ENCODE data around the gene TMC5.
"Not testable (repeated sequence)": the region's sequence is repeated elsewhere in the genome, so short reads cannot be mapped to it uniquely, and the experiment has no call there.

TMC5 gene

GRCh38 chr16:19417640-19418039 is at the start of gene TMC5:
Gene TMC5, plus strand, starts transcription at chr16:19417883. Its CDS starts 22,156 bp downstream, at chr16:19440039.
- DNase-seq (ENCODE audit: low read depth) = no peak

DNA sequence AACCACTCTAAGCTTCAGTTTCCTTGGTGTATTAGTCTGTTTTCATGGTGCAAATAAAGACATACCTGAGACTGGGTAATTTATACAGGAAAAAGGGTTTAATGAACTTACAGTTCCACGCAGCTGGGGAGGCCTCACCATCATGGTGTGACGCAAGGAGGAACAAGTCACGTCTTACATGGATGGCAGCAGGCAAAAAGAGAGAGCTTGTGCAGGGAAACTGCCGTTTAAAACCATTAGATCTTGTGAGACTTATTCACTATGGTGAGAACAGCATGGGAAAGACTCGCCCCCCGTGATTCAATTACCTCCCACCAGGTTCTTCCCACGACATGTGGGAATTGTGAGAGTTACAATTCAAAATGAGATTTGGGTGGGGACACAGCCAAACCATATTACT is 45.1 kb upstream of the TMC5 start:
- DNase-seq (ENCODE audit: low read depth) = not testable (repeated sequence)

DNA sequence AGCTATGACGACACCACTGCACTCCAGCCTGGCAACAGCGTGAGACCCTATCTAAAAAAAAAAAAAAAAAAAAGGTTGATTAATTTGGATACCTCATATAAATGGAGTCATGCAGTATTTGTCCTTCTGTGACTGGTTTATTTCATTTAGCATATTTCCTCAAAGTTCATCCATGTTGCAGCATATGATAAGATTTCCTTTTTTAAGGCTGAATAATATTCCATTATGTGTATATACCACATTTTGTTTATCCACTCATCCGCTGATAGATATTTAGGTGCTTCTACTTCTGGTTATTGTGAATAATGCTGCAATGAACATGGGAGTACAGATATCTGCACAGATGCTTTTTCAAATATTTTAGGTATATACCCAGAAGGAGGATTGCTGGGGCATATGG is 43.3 kb upstream of the TMC5 start:
- DNase-seq (ENCODE audit: low read depth) = no peak

DNA sequence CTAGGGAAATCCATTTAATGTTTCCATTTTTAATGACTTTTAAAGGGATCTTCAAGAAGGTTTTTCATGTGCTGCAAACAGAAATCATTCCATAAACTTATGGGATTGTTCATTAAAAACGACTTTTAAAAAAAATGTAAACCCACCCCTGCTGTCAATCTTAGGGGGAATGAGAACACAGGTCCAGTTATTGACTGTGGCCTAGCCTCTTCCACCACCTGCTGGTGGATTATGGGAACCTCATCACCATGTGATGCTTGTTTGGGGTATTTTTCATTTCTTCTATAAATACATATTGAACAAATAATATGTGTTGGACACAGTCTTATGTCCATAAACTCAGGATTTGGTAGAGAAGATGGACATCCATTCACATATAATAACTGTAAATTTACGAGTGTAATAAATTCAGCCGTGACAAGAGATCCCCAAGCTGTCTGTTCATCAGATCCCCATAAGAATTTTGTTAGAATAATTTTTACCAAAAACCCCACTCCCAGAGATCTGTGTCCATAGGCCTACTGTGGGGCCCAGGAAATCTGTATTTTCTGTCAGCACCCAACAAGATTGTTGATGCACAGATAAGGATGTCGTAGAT is 42.0 kb upstream of the TMC5 start:
- peak; percentile 28 for DNase-seq (ENCODE audit: low read depth)

- DNase-seq (ENCODE audit: low read depth) = no peak
Observed at GRCh38 chr16:19377864-19378263, 39.8 kb upstream of the TMC5 start.

DNA sequence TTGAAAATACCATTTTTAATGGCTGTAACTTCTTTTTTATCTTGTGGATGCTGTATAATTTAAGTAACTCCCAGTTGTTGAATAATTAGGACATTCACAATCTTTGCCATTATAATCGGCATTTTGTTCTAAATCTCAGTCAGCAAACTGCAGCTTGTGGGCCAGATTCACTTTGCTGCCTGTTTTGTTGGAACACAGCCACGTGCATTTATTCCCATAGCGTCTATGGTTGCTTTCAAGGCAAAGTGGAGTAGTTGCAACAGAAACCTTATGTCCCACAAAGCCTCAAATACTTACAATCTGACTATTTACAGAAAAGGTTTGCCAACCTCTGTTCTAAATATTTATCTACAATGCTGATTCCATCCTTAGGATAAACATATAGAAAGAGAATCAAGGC is 39.2 kb upstream of the TMC5 start:
- no peak for DNase-seq (ENCODE audit: low read depth)

- DNase-seq (ENCODE audit: low read depth) = no peak
Observed at GRCh38 chr16:19379838-19380237, 37.8 kb upstream of the TMC5 start.

DNA sequence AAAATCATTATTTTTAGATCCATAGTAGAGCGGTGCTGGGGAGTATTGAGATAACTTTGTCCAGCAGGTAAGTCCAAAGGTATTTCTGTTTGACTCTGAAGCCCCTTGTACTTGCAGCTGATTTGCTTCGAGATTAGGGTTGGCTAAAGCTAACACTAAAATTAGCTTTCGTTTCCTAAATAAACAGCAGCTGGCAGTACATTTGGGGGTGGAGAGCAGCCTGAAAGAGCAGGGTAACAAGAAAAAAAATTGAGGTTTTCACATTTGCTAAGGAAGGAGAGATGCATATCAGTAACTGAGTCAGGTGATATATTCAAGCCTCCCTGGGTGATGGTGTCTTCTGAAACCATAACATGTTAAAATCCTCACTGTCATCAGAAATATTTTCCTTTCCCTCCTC is 37.4 kb upstream of the TMC5 start:
- no peak for DNase-seq (ENCODE audit: low read depth)

GRCh38 chr16:19382084-19382801 is 35.4 kb upstream of the TMC5 start:
- no peak for DNase-seq (ENCODE audit: low read depth)

DNA sequence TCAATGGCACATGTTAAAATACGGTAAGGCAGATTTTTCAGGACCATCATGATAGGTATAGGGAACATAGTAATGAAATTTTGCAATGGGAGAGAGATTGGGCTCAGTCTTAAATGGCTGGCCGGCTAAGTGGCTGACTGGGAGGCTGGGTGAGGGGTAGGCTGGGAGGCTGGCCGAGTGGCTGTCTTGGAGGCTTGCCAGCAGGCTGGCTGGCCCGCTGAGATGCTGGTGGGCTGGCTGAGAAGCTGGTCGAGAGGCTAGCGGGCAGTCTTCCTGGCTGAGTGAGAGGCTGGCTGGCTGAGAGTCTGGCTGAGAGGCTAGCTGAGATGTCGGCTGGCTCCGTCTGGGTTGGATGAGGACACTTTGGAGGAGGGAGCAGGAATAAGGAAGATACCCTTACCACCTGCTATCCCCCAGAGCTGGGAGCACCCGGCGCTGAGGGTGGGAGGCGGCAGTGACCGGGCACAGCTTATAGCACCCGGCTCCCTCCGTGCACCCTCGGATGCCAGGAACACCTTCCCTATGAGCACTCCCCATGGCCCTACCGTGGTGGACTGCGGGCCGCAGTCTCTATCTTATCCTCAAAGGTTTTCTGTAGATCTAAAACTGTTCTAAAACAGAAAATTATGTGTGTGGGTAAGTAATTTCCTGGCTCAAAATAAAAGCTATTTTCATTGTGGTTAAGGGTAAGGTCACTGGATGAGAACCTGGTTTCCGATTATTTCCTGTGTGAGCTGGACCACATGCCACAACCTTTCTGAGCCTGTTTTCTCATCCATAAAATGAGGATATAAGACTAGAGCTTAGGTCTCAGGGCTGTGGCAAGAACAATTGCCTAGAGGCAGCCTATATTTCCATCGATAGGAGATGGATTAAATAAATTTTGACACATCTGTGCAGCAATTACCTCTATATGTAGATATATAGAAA is 34.5 kb upstream of the TMC5 start:
- DNase-seq (ENCODE audit: low read depth) = no peak

DNA sequence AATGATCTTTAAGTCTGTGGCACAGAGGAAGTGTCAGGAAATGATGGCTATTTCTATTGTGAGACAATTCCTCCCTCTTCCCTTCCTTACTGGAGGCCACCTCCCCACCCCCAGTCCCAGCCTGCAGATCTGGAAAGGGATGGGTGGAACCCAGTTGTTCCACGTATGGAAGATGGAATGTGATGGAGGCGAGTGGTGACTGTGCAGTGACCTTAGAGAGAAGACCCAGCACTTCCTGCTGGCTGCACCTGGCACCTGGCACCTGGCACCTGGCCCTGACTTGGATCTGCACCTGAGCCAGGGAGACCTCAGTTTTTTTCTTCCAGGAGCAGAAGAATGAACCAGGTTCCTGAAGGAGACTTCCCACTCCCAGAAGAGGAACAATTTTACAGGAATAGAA is 33.0 kb upstream of the TMC5 start:
- no peak for DNase-seq (ENCODE audit: low read depth)

DNA sequence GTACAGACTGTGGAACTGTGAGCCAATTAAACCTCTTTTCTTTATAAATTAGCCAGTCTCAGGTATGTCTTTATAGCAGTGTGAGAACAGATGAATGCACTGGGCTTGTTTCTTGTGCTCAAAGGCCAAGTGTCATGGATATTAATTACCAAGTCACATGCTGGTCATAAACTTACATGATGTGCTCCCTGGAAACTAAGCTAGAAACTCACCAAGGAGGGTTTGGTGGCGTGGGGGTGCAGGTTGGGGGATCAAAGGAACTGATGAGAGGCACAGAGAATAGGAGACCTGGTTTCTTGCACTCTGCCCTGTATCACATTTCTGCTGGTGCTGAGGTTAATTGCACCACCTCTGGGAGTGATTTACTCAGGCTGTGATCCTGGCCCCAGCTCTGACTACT is 31.2 kb upstream of the TMC5 start:
- no peak for DNase-seq (ENCODE audit: low read depth)

- peak; percentile 2 for DNase-seq (ENCODE audit: low read depth)
Observed at GRCh38 chr16:19389246-19389645, 28.4 kb upstream of the TMC5 start.

DNA sequence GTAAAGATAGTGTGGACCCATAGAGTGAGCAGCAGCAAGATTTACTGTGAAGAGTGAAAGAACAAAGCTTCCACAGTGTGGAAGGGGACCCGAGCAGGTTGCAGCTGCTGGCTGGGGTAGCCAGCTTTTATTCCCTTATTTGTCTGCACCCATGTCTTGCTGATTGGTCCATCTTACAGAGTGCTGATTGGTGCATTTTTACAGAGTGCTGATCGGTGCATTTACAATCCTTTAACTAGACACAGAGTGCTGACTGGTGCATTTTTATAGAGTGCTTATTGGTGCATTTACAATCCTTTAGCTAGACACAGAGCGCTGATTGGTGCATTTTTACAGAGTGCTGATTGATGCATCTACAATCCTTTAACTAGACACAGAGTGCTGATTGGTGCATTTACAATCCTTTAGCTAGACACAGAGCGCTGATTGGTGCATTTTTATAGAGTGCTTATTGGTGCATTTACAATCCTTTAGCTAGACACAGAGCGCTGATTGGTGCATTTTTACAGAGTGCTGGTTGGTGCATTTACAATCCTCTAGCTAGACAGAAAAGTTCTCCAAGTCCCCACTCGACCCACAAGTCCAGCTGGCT is 26.4 kb upstream of the TMC5 start:
- not testable (repeated sequence) for DNase-seq (ENCODE audit: low read depth)

DNA sequence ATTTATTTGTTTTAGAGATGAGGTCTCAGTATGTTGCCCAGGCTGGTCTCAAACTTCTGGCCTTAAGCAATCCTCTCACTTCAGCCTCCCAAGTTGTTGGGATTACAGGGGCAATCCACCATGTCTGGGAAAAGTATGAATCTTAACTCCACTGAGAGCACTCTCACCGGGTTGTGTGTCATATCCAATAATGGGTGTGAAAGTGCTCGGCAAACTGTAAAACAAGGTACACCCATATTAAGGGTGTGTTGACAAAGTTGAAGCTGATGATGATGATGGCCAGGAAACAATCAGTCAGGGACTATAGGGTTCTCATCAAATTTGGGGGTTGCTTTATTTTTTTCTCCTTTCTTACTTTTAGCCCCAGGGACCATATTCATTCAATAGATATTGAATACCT is 25.3 kb upstream of the TMC5 start:
- DNase-seq (ENCODE audit: low read depth) = no peak

- DNase-seq (ENCODE audit: low read depth) = no peak
Observed at GRCh38 chr16:19393226-19394111, 24.2 kb upstream of the TMC5 start.

GRCh38 chr16:19395646-19396267 is 21.9 kb upstream of the TMC5 start:
- DNase-seq (ENCODE audit: low read depth) = not testable (repeated sequence)

DNA sequence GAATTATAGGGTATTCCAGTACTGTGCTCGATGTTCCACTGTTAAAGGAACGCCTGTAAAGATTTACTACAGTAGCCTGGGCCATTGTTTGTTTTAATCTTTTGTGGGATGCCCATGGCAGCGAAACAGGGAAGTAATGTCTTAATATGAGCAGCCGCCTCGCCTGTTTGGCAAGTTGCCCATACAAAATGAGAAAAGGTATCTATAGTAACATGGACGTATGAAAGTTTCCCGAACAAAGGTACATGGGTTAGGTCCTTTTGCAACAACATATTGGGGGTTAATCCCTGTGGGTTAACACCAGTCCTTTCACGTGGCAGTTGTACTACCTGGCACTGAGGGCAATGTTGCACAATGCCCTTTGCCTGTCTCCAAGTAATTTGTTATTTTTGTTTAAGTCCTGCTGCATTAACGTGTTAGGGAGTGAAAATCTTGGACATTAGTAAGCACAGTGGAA is 21.1 kb upstream of the TMC5 start:
- DNase-seq (ENCODE audit: low read depth) = no peak

DNA sequence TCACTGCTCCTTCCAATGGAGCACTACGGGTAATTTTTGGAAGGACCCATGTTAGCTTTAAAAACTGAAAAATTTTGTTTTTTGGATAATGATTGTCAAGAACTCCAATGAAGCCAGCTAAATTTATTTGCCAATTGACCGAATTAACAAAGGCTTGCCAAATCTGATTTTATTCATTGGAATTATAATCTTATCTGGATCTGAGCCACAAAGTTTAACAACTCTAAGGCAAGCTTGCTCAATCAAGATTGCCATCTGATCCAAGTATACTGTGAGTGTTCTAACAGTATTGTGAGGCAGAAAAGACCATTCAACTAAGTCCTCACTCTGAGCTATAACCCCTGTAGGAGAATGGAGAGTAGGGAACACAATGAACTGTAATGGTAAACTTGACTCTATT is 20.3 kb upstream of the TMC5 start:
- not testable (repeated sequence) for DNase-seq (ENCODE audit: low read depth)

DNA sequence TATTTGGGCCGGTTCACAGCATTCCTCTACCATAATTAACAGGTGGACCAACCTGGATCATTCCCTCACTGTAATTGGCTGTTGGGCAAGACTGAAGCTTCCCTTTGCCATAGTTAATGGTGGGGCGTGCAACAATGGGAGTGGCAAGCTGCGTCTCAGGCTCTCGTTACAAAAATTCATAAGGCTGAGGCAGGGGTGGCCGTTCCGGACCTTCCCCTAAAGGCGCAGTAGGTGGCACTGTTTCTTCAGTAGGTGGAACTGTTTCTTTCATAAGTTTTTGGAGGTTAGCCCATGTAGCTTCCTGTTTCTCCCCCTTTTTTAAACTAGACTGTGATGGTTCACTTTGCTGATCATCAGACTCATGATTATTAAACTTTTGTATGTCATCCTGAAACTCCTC is 17.0 kb upstream of the TMC5 start:
- no peak for DNase-seq (ENCODE audit: low read depth)
